Spleen (tissue), 11 donors: ENCODE measurements around the gene SLC9A8. TPM values are rescaled to one million over a fixed set of nuclear protein-coding genes. Genes with fewer than 3 reads are reported as not detected.

ENCODE experiments used
- DNase-seq: peaks from one replicate; pipeline ENCODE4 v3.0.0-alpha.2; 2020
- H3K27ac ChIP-seq, 8 donors: fragments of 200-600 bp; sonication (generic) in 7 of 8; 1 replicate in 4 of 8; 2 replicates in 4 of 8; pipeline versions ENCODE4 v1.5.0 to v1.8.0; 2016 to 2021; ENCODE audit warnings: inconsistent platforms in 4 of 8, mild to moderate bottlenecking in 4 of 8, moderate library complexity in 1 of 8
- H3K27me3 ChIP-seq, 7 donors: fragments of 200-600 bp; sonication (generic) in 6 of 7; replicated peaks in 1 of 7; 1 replicate in 4 of 7; 2 replicates in 3 of 7; pipeline versions ENCODE4 v1.5.0 to v1.8.0; 2016 to 2021; ENCODE audit warnings: inconsistent platforms in 3 of 7, mild to moderate bottlenecking in 1 of 7
- H3K36me3 ChIP-seq, 6 donors: fragments of 200-600 bp; sonication (generic) in 5 of 6; 1 replicate in 4 of 6; 2 replicates in 2 of 6; pipeline versions ENCODE4 v1.5.0 to v1.8.0; 2016 to 2021; ENCODE audit warnings: inconsistent platforms in 2 of 6
- H3K4me1 ChIP-seq, 6 donors: fragments of 200-600 bp; sonication (generic) in 5 of 6; 1 replicate in 3 of 6; 2 replicates in 3 of 6; pipeline versions ENCODE4 v1.5.0 to v1.8.0; 2016 to 2021; ENCODE audit warnings: inconsistent platforms in 3 of 6
- H3K4me3 ChIP-seq, 8 donors: fragments of 200-600 bp; sonication (generic) in 7 of 8; 1 replicate in 4 of 8; 2 replicates in 4 of 8; pipeline versions ENCODE4 v1.5.0 to v1.8.0; 2016 to 2021; ENCODE audit warnings: inconsistent platforms in 4 of 8, mild to moderate bottlenecking in 4 of 8, moderate library complexity in 2 of 8
- H3K9me3 ChIP-seq, 8 donors: fragments of 200-600 bp; sonication (generic) in 7 of 8; 1 replicate in 4 of 8; 2 replicates in 4 of 8; pipeline versions ENCODE4 v1.5.0 to v1.8.0; 2016 to 2021; ENCODE audit warnings: inconsistent platforms in 4 of 8
- POLR2A ChIP-seq, 3 donors: fragments of 450-650 bp; IDR thresholded peaks; one replicate each; pipeline ENCODE4 v1.5.1; 2017; ENCODE audit warnings: antibody characterized with exemption in 3 of 3, mild to moderate bottlenecking in 1 of 3
- POLR2AphosphoS5 ChIP-seq, 3 donors: sonication (generic); formaldehyde crosslinking; IDR thresholded peaks; one replicate each; pipeline ENCODE4 v1.5.1; 2017; ENCODE audit warnings: antibody characterized with exemption in 3 of 3
- WGBS, 5 donors: extraction: QIAGEN DNeasy Blood & Tissue Kit in 3 of 5; methylation state at CpG; one replicate each; pipeline versions ENCODE4 v1.1.5 to v1.1.7; 2013 to 2018; 5-methylcytosine and 5-hydroxymethylcytosine counted together
- intact Hi-C: fragments of 100-400 bp; cut with DNase I; formaldehyde crosslinking; loops from one replicate; pipeline ENCODE4 v1.15.0; 2023; ENCODE audit warnings: low total_unique reads
- polyA plus RNA-seq, 3 donors: library from polyadenylated mRNA; stranded (reverse); fragments of 200-250 nt; gene quantifications; one replicate each; pipeline ENCODE4 v1.2.1, GENCODE V29; 2013
- total RNA-seq, 7 donors: library from RNA; depleted of rRNA in 3 of 7; stranded (reverse); fragments of >200 nt in 3 of 7; fragmentation: NEBNext Ultra II Directional in 4 of 7; extraction: Animal tissue kit (Norgen Biotek cat#: 25700) in 4 of 7; gene quantifications; one replicate each; pipeline versions ENCODE4 v1.1.0 to v1.2.1, GENCODE V29; 2016 to 2021
- TF ChIP-seq, protein P1 (sequence below), 11 experiments: fragments of 200-600 bp in 7 of 11; fragments of 450-650 bp in 4 of 11; sonication (generic) in 4 of 11; IDR thresholded peaks in 8 of 11; conservative IDR thresholded peaks in 3 of 11; 1 replicate in 7 of 11; 2 replicates in 4 of 11; pipeline versions ENCODE4 v1.4.0 to v1.8.0; 2016 to 2021; ENCODE audit warnings: antibody characterized with exemption in 11 of 11, inconsistent platforms in 4 of 11, mild to moderate bottlenecking in 1 of 11
- donor health status: healthy with polysubstance abuse.
- donor health status: DM: no; HTN: no; CAD: no; lungs with moderate emphysema.
- donor health status: DM: no; HTN: no; CAD: no.
- donor health status: Bipolar disorder and iron deficiency.
- donor health status: healthy.
- donor health status: DM: no; HTN: no; CAD: no.
- donor health status: DM: yes; HTN: yes; CAD: no.

Gene SLC9A8
- total and polyA plus RNA-seq, 10 donors = 4.6 to 35.3 (median 22.3) TPM

DNA sequence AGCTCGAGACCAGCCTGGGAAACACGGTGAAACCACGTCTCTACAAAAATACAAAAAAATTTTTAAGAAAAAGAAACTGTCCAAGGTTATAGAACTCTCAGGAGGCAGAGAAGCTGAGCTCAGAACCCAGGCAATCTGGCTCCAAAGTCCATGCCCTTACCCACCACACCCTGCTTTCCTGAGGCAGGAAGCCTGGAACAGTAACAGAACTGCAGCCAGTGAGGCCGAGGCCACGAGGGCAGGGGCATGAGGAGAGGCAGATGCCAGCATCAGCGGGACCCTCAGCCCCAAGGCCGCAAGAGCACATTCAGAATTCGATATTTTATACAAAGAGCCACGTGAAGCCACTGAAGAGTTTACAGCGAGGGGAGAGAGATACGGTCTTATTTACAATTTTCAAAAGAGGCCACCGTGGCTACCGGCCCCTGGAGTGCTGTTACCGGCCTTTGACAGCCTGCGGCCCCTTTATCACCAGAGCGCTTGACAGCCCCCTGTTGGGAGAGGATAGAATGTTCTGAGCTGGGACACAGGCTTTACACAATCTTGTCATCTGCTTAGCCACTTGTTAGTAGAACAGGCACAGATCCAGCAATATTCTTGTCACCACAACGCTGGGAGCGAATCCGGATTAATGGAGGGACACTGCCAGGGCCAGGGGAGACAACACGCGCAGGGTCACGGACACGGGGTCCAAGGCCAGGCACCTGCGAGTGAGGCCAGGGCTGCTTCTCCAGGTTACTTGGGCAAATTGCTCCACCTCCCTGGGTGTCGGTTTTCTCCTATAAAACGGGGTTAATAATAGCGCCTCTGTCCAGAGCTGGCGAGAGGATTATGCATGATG lies 97.1 kb downstream of the SLC9A8 start:
- H3K27ac ChIP-seq = peak overlapping the region; percentile 24 to 100 (median 88)
- H3K9me3 ChIP-seq = no peaks in the 10 kb centered on the region
- peaks cover 20 to 93% (median 64%) of the 10 kb centered on the region in 6 donors for H3K4me1 ChIP-seq
- peak overlapping the region in 1 of 8 donors; percentile 3 for H3K4me3 ChIP-seq
- intact Hi-C loops = no loop called here
- DNase-seq = no peak
- H3K27me3 ChIP-seq = no peaks in the 10 kb centered on the region
- TF ChIP-seq, protein P1, sequence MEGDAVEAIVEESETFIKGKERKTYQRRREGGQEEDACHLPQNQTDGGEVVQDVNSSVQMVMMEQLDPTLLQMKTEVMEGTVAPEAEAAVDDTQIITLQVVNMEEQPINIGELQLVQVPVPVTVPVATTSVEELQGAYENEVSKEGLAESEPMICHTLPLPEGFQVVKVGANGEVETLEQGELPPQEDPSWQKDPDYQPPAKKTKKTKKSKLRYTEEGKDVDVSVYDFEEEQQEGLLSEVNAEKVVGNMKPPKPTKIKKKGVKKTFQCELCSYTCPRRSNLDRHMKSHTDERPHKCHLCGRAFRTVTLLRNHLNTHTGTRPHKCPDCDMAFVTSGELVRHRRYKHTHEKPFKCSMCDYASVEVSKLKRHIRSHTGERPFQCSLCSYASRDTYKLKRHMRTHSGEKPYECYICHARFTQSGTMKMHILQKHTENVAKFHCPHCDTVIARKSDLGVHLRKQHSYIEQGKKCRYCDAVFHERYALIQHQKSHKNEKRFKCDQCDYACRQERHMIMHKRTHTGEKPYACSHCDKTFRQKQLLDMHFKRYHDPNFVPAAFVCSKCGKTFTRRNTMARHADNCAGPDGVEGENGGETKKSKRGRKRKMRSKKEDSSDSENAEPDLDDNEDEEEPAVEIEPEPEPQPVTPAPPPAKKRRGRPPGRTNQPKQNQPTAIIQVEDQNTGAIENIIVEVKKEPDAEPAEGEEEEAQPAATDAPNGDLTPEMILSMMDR (IDR thresholded peaks at IDR 0.05 in 8 of 11, conservative IDR thresholded peaks at IDR 0.05 in 3 of 11) = peak in 5 of 11 experiments; percentile 25 to 41 (median 32)
- TF ChIP-seq POLR2AphosphoS5 (IDR thresholded peaks at IDR 0.05) (peak; percentile 82 to 87 (median 85)), POLR2A (IDR thresholded peaks at IDR 0.05) (no peak)
- H3K36me3 ChIP-seq = peaks cover 0 to 77% (median 40%) of the 10 kb centered on the region in 6 donors
- 59 to 80% (median 79%) methylated on average over 26 to 28 of the region's 28 CpGs for WGBS, 5 donors

DNA sequence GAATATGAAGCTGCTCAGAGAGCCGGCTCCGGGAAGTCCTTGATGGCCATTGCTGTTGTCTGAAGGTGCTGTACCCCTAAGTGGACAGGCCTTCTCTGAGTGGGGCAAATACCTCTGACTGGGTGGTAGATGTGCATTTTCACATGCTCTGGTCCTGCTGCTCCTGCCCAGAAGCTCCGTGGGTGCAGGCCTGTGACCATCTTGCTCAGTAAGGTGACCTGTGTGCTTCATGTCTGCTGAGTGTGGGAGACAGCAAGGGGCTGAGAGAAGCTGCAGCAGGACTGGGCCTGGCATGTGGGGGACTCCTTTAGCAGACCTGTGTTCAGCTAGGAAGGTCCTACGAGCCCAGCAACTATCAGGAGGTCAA lies 97.7 kb downstream of the SLC9A8 start:
- Histone ChIP-seq H3K9me3 (no peaks in the 10 kb centered on the region), H3K27me3 (no peaks in the 10 kb centered on the region), H3K27ac (peak overlapping the region; percentile 24 to 100 (median 88)), H3K4me3 (peak overlapping the region in 1 of 8 donors; percentile 3), H3K4me1 (peaks cover 20 to 91% (median 66%) of the 10 kb centered on the region in 6 donors), H3K36me3 (peaks cover 0 to 71% (median 34%) of the 10 kb centered on the region in 6 donors)
- intact Hi-C loops = no loop called here
- no peak for DNase-seq
- TF ChIP-seq POLR2A (IDR thresholded peaks at IDR 0.05) (no peak), POLR2AphosphoS5 (IDR thresholded peaks at IDR 0.05) (no peak)
- TF ChIP-seq, protein P1 (IDR thresholded peaks at IDR 0.05 in 8 of 11, conservative IDR thresholded peaks at IDR 0.05 in 3 of 11) = no peak
- WGBS, 5 donors = 63 to 82% (median 79%) methylated on average over 3 to 4 of the region's 4 CpGs

DNA sequence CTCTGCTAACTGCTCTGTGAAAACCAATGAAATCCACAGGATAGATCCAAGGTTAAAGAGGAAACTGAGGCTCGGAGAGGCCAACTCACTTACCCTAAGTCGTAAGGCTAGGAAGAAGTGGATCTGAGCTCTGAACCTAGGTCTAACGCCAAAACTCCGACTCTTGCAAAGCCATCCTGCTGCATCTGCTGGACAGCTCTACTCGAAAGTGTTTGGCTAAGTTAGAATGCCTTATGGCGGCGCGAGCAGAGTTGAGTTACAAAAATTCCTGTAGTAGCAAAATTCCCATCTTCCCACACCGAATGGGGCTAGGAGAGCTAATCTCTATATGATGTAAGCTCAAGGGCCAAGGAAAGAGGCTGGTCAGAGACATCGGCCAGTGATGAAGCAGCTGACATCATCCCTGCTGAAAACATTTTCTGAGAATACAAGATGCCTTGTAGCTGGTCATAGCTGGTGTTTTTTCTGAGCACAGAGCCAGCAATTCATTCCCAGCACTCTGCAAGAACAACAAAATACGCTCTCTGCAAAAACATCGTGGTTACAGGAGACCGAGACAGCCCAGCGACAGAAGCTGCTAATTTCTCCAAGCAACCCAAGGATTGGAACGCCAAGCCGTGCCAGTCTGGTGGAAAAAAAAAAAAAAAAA lies 100.9 kb downstream of the SLC9A8 start:
- Histone ChIP-seq H3K4me3 (peak overlapping the region; percentile 80 to 98 (median 94)), H3K4me1 (peaks cover 21 to 84% (median 64%) of the 10 kb centered on the region in 6 donors), H3K36me3 (peaks cover 0 to 39% (median 10%) of the 10 kb centered on the region in 6 donors), H3K27me3 (no peaks in the 10 kb centered on the region), H3K27ac (peak overlapping the region; percentile 48 to 100 (median 99)), H3K9me3 (no peaks in the 10 kb centered on the region)
- TF ChIP-seq POLR2A (IDR thresholded peaks at IDR 0.05) (no peak), POLR2AphosphoS5 (IDR thresholded peaks at IDR 0.05) (no peak)
- TF ChIP-seq, protein P1 (IDR thresholded peaks at IDR 0.05 in 8 of 11, conservative IDR thresholded peaks at IDR 0.05 in 3 of 11) = no peak
- intact Hi-C loops = no loop called here
- no peak for DNase-seq
- WGBS, 5 donors = 74 to 85% (median 79%) methylated on average over 16 of the region's 16 CpGs
